Skeletal muscle cell (primary cell): ENCODE data around the gene TEX22.

Experiments used
- DNase-seq: peaks from one replicate; pipeline ENCODE4 v3.0.0-alpha.2; 2010; ENCODE audit warnings: low read depth
- H3K4me3 ChIP-seq: 2 replicates; pipeline ENCODE4 v1.5.1; 2011; ENCODE audit warnings: low read depth, mild to moderate bottlenecking, control low read depth, low read length, moderate library complexity

Gene TEX22

DNA sequence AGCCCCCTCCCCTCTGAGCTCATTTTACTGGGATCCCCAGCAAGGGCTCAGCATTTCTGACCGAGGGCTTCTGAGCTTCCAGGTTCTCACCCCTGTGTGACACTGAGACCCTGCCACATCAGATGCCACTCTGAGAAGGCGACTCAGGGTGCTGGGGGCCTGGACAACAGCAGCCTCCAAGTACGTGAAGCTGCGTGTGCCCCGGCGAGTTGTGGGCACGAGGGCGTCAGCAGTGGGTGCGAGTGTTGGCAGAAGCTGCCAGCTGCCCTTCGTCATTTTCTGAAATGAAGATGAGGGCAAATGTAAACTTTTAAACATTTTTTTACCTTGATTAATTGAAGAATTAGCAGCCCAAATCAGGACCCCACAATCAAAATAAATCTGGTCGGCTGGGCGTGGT, 32.7 kb upstream of the TEX22 start:
- no peak overlapping the region for H3K4me3 ChIP-seq
- DNase-seq, result no peak

DNA sequence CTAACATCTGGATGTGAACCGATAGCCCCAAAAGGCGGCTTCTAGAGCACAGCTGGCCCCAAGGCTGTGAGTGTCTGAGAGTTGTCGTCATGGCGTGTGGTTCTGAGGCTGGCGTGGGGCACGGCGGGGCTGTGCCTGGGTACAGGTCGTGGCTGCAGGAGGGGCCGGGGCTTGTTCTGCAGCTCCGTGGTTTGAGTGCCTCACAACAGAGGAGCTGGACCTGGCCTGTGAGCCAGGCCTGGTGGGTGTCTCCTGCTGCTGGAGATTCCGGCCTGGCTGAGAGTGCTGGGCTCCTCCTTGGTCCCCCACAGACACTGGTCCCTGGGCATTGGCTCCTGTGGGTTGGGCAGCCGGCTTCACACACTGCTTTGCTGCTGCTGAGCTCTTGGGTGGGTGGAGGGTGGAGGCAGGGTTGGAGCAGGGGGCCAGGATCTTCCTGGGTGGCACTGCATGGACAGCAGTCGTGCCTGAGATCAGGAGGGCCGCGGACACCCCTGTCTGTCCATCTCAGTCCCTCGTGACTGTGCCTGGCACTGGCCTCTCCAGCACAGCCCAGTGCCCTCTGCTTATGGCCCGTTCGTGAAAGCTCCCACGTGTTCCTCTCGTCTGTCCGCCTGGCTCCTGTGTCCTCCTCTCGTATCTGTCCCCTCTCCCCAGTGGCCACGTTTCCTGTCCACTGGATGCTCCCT, 31.8 kb upstream of the TEX22 start:
- H3K4me3 ChIP-seq, result no peak overlapping the region
- no peak for DNase-seq

GRCh38 chr14:105367116-105368031, 31.0 kb upstream of the TEX22 start:
- DNase-seq, result no peak
- H3K4me3 ChIP-seq, result no peak overlapping the region

DNA sequence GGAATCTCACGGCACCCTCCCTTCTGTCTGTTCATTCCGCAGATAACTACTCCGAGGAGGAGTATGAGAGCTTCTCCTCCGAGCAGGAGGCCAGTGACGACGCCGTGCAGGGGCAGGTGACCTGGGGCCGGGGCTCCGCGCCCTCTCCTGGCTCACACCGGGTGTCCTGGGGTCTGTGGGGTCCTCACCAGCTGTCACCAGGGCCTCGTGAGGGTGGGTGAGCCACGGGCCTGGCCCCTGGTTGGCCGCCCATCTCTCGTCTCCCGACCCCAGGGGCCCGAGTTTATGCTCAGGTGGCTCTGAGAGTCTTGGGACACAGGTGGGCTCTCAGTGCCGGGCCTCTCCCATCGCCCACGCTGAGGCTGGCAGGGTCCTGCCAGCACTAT, 30.3 kb upstream of the TEX22 start:
- DNase-seq, result no peak
- no peak overlapping the region for H3K4me3 ChIP-seq

DNA sequence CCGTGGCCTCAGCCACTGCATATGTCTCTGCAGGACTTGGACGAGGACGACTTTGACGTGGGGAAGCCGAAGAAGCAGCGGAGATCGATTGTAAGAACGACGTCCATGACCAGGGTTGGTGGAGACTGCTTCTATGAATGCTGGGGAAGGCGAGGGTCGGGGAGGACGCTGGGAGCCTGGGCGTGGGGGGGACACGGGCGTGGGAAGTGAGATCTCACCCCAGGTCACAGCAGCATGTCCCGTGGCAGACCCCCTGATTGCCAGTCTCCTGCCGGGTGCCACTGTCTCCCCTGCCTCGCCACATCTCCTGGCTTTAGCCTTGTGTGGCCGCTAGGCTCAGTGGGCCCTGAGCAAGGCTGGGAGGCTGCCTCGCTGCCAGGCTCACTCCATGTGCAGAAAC, 29.9 kb upstream of the TEX22 start:
- H3K4me3 ChIP-seq, result no peak overlapping the region
- no peak for DNase-seq

DNA sequence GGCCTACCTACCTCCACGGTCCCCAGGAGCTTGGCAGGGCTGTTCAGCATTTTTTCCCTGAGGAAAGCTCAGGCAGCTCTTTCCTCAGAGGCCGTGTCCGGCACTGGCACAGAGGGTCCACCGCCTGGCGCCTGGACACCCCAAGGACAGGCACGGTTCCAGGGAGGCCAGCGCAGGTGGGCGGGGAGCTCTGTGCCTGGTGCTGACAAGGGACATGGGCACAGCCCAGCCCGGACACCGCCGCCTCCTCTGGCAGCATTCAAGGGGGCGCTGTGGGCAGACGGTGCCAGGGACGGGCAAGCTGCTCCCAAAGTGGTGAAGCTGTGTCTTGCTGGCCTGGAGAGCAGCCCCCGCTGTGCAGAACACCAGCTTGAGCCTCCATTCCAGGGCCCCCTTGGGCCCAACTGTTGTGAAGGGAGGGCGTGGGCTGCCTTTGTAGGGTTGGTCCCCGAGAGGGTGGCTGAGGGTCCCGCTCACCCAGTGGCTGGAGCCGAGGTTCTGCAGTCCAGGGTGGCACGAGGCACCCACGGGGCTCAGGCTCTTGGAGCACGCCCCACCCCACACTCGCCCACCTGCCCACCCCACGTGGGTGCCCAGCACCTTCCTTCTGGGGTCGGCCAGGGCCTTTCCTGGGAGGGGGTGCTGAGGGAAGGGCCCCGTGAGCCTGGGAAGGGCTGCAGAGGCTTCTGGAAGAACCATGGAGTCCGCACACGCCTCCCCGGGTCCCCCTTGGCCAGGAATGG, 29.3 kb upstream of the TEX22 start:
- H3K4me3 ChIP-seq, result no peak overlapping the region
- no peak for DNase-seq

GRCh38 chr14:105369653-105370040, 28.7 kb upstream of the TEX22 start:
- no peak overlapping the region for H3K4me3 ChIP-seq
- no peak for DNase-seq

DNA sequence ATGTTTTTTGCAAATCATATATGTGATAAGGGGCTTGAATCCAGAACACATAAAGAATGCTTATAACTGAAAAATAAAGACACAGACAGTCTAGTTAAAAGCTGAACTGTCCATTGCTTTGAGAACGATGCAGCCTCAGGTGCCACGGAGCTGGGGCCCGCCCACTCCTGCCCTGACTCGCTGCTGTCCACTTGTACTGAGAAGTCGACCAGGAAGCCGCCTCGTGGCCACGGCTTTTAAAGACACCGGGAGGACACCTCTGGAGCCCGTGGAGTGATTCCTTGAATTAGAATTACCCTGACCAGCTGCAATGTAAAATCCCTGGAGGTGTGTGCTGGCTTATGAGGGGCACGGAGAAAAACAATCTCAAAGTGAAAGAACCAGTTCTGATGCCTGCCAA, 23.9 kb upstream of the TEX22 start:
- no peak overlapping the region for H3K4me3 ChIP-seq

GRCh38 chr14:105375635-105376057, 22.7 kb upstream of the TEX22 start:
- no peak overlapping the region for H3K4me3 ChIP-seq
- DNase-seq, result no peak

More for the DNA sequence above, 23.9 kb upstream of the TEX22 start:
- no peak for DNase-seq

DNA sequence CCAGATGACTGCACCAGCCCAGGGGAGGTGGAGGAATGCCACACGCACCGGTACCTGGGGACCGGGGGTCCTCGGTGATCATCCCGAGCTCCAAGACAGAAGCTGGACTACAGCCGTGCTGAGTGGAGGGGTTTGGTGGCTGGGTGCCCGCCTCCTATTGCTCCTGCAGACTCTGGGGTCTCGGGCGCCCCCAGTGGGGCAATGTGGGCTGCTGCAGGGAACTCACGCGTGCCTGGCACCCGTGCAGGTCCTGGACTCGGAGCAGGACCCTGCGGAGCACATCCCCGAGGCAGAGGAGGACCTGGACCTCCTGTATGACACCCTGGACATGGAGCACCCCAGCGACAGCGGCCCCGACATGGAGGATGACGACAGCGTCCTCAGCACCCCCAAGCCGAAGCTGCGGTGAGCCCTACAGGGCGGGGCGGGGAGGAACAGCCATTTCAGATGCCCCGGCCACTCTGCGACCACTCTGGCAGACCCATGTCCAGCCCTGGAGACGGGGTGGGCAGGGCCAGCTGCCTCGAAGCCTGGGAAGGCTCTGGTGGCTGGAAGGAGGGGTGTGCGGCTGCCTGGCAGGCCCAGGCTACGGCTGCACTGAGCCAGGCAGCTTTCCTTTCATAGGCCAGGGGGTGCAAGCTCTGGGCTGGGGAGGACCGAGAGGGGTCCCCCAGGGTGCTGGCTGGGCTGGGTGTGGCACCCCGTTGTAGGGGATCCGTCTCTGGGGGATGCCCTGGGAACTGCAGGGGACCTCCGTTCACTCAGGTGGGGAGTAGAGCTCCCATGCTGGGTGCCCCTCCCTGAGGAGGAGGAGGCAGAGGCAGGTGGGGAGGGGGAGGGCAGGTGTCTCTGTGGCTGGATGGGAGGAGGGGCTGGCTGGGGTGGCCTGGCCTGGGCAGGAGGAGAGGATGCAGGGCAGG, 21.6 kb upstream of the TEX22 start:
- no peak for DNase-seq
- no peak overlapping the region for H3K4me3 ChIP-seq

DNA sequence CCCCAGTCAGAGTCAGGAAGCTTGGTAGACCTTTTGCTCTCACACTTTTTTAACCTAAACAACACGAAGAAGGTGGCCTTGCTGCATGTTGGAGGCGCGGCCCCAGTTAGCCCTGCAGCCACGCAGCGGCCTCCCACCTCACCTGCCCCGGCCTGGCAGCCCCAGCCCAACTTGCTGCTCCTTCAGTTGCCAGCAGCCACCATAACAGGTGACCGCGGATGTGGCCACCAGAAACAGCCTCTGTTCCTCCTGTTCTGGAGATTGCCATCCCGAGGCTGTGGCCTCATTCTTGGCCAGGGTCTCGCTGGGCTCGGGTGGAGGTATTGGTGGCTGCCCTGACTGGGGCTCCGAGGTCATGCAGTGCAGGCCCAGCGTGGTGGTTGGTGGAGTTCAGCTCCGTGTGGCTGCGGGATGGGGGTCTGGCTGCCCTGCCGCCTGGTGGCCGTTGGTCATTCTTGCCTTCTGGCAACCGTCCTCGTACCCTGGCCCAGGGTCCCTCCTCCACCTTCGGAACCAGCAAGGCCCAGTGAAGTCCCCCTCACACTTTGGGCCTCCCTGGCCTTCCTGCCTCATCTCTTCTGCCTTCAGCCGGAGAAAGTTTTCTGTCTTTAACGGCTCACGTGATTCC, 20.7 kb upstream of the TEX22 start:
- DNase-seq, result no peak
- H3K4me3 ChIP-seq, result no peak overlapping the region

GRCh38 chr14:105378199-105378598, 20.1 kb upstream of the TEX22 start:
- H3K4me3 ChIP-seq, result no peak overlapping the region
- no peak for DNase-seq

- no peak for DNase-seq
- no peak overlapping the region for H3K4me3 ChIP-seq
Observed at GRCh38 chr14:105378873-105379685, 19.3 kb upstream of the TEX22 start.

DNA sequence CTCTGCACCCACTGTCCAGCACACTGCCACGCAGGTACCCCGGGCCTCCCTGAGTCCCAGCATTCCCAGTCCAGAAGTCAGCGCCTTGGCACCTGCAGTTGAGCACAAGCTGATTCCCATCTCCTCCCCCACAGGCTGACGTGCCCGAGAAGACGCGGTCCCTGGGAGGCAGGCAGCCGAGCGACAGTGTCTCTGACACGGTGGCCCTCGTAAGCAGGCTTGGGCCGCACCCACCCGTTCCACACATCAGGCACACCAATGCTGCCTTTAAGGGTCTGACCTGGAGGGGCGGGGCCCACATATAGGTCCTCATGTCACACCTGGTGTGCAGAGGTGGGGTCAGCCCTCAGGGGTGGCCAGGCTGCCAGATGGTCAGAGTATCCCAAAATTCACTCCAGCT, 18.4 kb upstream of the TEX22 start:
- H3K4me3 ChIP-seq, result no peak overlapping the region
- DNase-seq, result no peak

DNA sequence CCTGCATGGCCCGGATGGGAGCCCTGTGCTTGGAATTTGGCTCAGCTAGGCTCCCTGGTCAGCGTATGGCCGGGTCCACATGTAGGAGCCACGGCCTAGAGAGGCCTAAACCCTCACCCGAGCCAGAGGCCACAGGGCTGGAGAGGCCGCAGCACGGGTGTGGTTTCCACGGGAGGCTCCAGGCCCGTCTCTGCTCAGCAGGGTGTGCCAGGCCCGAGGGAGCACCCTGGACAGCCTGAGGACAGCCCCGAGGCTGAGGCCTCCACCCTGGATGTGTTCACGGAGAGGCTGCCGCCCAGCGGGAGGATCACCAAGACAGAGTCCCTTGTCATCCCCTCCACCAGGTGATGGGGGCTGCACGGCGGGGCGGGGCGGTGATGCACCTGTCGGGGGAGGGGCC, 17.6 kb upstream of the TEX22 start:
- no peak overlapping the region for H3K4me3 ChIP-seq
- no peak for DNase-seq

DNA sequence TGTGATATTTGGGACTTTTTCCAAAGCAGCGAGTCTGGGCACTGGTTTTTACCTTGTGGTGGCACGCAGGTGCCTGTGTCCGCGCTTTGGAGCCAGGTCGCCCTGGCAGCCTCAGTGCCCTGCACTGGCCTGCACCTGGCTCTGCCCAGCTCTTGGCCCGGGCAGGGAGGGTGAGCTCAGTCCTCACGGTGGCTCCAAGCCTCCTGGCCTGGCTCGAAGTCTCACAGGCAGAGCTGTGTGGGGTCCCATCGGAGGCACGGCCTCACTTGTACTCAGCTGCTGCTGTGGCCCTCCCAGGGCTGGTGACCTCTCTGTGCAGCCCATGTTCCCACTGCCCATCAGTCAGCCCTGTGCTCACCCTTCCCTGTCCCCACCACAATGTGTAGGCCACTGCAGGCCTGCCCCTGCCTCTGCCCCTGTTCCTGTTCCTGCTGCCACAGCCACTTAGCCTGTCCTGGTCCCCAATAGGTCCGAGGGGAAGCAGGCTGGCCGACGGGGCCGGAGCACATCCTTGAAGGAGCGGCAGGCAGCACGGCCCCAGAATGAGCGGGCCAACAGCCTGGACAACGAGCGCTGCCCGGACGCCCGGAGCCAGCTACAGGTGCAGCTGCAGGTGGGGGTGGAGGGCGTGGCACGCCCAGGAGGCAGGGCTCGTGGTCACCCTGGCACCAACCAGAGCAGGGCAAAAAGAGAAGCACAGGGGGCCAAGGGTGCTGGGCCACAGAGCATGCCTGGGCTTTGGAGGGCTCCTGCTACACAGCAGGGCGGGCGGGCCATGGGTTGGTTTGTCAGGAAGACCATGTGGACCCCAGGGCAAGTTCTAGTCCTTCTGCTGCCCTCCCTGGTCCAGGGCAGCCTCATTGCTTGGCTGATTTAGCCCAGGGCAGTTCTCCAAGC, 16.6 kb upstream of the TEX22 start:
- no peak overlapping the region for H3K4me3 ChIP-seq

More for the DNA sequence above, 16.6 kb upstream of the TEX22 start:
- DNase-seq, result no peak
